ENCODE results near the gene NDST3.

NDST3 gene

GRCh38 chr4:118036336-118036735, 2.0 kb downstream of the NDST3 start:
- no peak overlapping the region for H3K4me3 Mint-ChIP-seq
- H3K27me3 Mint-ChIP-seq, result peaks cover 5% of the 10 kb centered on the region
- DNase-seq (ENCODE audit: low spot score in 2 of 2), result no peak
- no peaks in the 10 kb centered on the region for H3K4me1 Mint-ChIP-seq
- H3K36me3 Mint-ChIP-seq, result no peaks in the 10 kb centered on the region
- no peak for ATAC-seq (ENCODE audit: low read depth)
- H3K9me3 Mint-ChIP-seq, result peaks cover 2% of the 10 kb centered on the region
- no peak overlapping the region for H3K27ac Mint-ChIP-seq

GRCh38 chr4:118037955-118038354, 3.7 kb downstream of the NDST3 start:
- H3K36me3 Mint-ChIP-seq, result no peaks in the 10 kb centered on the region
- no peak overlapping the region for H3K4me3 Mint-ChIP-seq
- peaks cover 3% of the 10 kb centered on the region for H3K27me3 Mint-ChIP-seq
- H3K4me1 Mint-ChIP-seq, result no peaks in the 10 kb centered on the region
- H3K27ac Mint-ChIP-seq, result no peak overlapping the region
- no peak for DNase-seq (ENCODE audit: low spot score in 2 of 2)
- no peak for ATAC-seq (ENCODE audit: low read depth)
- peaks cover 2% of the 10 kb centered on the region for H3K9me3 Mint-ChIP-seq

DNA sequence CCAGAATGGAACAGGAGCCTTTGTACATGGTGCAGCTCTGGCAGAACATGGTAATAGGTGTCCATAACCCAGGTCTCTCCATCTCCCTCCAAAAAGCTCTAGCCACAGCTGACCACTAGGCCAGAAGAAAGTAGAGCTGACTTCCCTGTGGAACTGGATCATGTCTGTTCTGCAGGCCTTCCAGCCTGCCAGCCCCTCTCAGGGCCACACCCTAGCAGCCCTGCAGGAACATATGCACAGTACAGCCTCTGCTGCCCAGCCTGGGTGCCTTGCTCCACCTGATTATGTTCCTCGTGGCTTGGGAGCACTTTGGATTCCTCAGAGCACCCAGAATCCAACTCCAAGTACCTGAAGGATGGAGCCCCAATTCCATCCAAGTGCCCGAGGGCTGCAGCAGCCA, 12.0 kb downstream of the NDST3 start:
- Mint-ChIP-seq H3K27me3 (peaks cover 2% of the 10 kb centered on the region), H3K36me3 (no peaks in the 10 kb centered on the region), H3K4me3 (no peak overlapping the region), H3K9me3 (peaks cover 14% of the 10 kb centered on the region), H3K4me1 (no peaks in the 10 kb centered on the region), H3K27ac (no peak overlapping the region)
- no peak for DNase-seq (ENCODE audit: low spot score in 2 of 2)
- ATAC-seq (ENCODE audit: low read depth), result no peak

DNA sequence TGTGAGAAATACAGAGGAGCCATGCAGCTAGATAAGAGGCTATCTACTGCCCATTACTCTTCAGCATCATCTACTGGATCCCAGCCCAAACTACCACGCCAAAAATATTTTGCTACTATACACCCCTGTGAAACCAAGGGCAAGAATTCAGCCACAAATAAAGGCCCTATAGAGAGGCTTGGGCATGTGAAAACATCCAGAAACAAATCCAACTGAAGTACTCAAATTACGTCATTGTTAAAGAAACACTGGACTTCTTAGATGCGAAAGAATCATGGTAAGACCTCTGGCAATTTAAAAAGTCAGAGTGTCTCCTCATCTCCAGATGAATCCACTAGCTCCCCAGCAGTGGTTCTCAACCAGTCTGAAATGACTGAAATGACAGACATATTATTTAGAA, 12.8 kb downstream of the NDST3 start:
- Mint-ChIP-seq H3K4me1 (no peaks in the 10 kb centered on the region), H3K27ac (no peak overlapping the region), H3K4me3 (no peak overlapping the region), H3K27me3 (peaks cover 2% of the 10 kb centered on the region), H3K9me3 (peaks cover 14% of the 10 kb centered on the region), H3K36me3 (no peaks in the 10 kb centered on the region)
- ATAC-seq (ENCODE audit: low read depth) (no peak), DNase-seq (ENCODE audit: low spot score in 2 of 2) (no peak)

DNA sequence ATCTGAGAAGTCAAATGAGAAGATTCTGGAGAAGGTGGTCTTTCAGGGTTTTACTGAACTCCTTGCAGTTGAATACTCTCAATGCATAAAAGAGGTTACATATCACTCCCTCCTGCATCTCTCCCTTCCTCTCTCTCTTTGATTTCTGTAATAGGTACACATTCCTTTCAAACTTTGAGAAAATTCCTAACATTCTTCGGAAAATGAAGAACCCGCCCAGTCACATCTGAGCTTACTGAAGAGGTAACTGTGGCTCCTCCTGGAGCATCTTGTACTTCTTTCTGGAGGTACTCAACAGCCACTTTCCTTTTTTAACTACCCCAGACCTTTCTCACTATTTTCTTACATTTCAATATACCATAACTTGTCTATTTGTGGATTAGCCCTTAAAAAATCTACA, 24.7 kb downstream of the NDST3 start:
- ATAC-seq (ENCODE audit: low read depth), result no peak
- Mint-ChIP-seq H3K9me3 (no peaks in the 10 kb centered on the region), H3K4me1 (no peaks in the 10 kb centered on the region)

GRCh38 chr4:118059397-118059796, 25.1 kb downstream of the NDST3 start:
- Mint-ChIP-seq H3K27ac (no peak overlapping the region), H3K27me3 (no peaks in the 10 kb centered on the region), H3K9me3 (no peaks in the 10 kb centered on the region), H3K4me1 (no peaks in the 10 kb centered on the region), H3K4me3 (no peak overlapping the region), H3K36me3 (no peaks in the 10 kb centered on the region)
- ATAC-seq (ENCODE audit: low read depth) (no peak), DNase-seq (ENCODE audit: low spot score in 2 of 2) (no peak)

More for the DNA sequence above, 24.7 kb downstream of the NDST3 start:
- H3K27me3 Mint-ChIP-seq, result no peaks in the 10 kb centered on the region
- H3K4me3 Mint-ChIP-seq, result no peak overlapping the region
- DNase-seq (ENCODE audit: low spot score in 2 of 2), result no peak
- no peaks in the 10 kb centered on the region for H3K36me3 Mint-ChIP-seq
- no peak overlapping the region for H3K27ac Mint-ChIP-seq

DNA sequence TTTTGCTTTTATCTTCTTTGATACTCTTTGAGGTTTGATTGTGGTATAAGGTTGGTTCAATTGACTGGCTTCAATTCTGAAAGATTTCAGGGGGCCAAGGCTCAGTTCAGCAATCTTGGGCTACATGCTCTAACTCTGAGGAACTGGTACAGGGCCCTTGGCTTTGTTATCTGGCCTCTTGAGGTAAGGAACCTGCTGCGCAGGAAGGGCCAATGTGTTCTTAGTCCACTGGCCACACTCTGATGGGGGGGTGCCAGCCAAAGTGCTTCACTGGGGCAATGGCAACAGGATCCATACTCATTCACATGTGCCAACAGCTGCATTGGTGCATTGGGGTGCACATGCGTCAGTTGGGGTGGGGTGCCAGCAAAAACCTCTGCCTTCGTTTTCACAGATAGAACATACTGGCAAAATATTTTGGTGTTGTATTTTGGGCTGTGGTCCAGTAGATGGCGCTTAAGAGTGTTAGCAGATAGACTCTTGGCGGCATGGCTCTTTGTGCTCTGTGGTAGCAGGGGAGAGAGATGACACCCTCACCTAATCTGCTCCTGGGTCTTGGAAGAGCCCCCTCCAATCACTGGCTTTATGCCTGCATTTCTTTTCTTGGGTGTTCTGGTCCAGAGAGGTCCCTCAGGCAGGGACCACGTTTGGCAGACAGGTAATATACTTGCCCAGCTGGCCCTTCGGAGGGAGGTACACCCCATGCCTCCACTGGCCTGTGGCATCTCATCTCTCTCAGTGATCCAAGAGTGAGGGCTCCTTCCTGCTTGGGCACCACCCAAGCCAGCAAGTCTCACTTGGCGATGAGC, 42.9 kb downstream of the NDST3 start:
- ATAC-seq (ENCODE audit: low read depth), result no peak
- Mint-ChIP-seq H3K36me3 (no peaks in the 10 kb centered on the region), H3K4me3 (no peak overlapping the region), H3K27me3 (peaks cover 1% of the 10 kb centered on the region), H3K4me1 (no peaks in the 10 kb centered on the region), H3K9me3 (no peaks in the 10 kb centered on the region), H3K27ac (no peak overlapping the region)
- no peak for DNase-seq (ENCODE audit: low spot score in 2 of 2)

- H3K27me3 Mint-ChIP-seq, result peaks cover 1% of the 10 kb centered on the region
- H3K4me3 Mint-ChIP-seq, result no peak overlapping the region
- no peaks in the 10 kb centered on the region for H3K4me1 Mint-ChIP-seq
- H3K9me3 Mint-ChIP-seq, result peaks cover 2% of the 10 kb centered on the region
- ATAC-seq (ENCODE audit: low read depth), result no peak
- DNase-seq (ENCODE audit: low spot score in 2 of 2), result no peak
- H3K27ac Mint-ChIP-seq, result no peak overlapping the region
- no peaks in the 10 kb centered on the region for H3K36me3 Mint-ChIP-seq
Measured at GRCh38 chr4:118077767-118078105, 43.5 kb downstream of the NDST3 start.

GRCh38 chr4:118081434-118081833, 47.1 kb downstream of the NDST3 start:
- Mint-ChIP-seq H3K4me1 (no peaks in the 10 kb centered on the region), H3K27me3 (no peaks in the 10 kb centered on the region), H3K9me3 (peaks cover 3% of the 10 kb centered on the region), H3K36me3 (no peaks in the 10 kb centered on the region), H3K4me3 (no peak overlapping the region), H3K27ac (no peak overlapping the region)
- DNase-seq (ENCODE audit: low spot score in 2 of 2) (no peak), ATAC-seq (ENCODE audit: low read depth) (no peak)

DNA sequence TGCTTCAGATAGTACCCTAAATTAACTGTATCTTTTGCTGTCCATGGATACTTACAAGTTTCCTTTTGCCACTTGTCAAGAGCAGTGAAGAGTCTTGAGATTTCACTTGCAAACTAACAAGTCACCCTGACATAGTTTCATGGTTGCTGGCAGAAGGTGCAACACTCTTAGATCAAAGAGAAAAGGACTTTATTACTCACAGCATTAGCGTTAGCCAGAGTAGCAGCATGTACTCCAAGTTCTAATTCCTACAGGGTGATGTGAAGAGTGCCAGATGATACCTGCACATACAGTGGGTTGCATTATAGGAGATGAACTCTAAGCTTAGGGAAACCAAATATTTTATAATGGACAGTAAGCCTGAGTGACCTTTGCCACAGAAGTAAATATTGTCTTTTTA, 47.9 kb downstream of the NDST3 start:
- DNase-seq (ENCODE audit: low spot score in 2 of 2) (no peak), ATAC-seq (ENCODE audit: low read depth) (no peak)
- Mint-ChIP-seq H3K4me3 (no peak overlapping the region), H3K27ac (no peak overlapping the region), H3K4me1 (no peaks in the 10 kb centered on the region), H3K27me3 (no peaks in the 10 kb centered on the region), H3K9me3 (peaks cover 3% of the 10 kb centered on the region), H3K36me3 (no peaks in the 10 kb centered on the region)

DNA sequence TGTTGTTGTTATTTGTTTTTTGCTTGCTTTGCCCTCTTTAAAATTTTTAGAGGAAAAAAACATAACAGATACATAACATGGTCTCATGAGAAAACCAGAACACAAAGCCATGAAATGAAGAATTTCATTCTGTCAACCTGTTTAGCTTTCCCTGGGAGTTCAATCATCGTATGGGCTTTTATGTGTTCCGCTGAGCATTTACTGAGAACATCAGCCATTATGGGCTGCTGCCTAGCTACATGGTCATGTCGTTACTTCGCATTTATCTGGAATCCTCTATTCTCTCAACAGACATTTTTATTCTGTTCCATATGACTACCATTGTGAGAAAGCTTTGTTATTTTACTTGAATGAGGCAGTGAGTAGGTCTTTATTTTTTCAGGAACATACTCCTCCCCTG, 51.4 kb downstream of the NDST3 start:
- no peak overlapping the region for H3K27ac Mint-ChIP-seq
- ATAC-seq (ENCODE audit: low read depth) (no peak), DNase-seq (ENCODE audit: low spot score in 2 of 2) (no peak)
- H3K4me1 Mint-ChIP-seq, result no peaks in the 10 kb centered on the region
- H3K27me3 Mint-ChIP-seq, result no peaks in the 10 kb centered on the region
- no peak overlapping the region for H3K4me3 Mint-ChIP-seq
- H3K9me3 Mint-ChIP-seq, result peaks cover 3% of the 10 kb centered on the region
- no peaks in the 10 kb centered on the region for H3K36me3 Mint-ChIP-seq

- Mint-ChIP-seq H3K36me3 (no peaks in the 10 kb centered on the region), H3K27me3 (no peaks in the 10 kb centered on the region), H3K27ac (no peak overlapping the region), H3K9me3 (peaks cover 3% of the 10 kb centered on the region), H3K4me1 (no peaks in the 10 kb centered on the region), H3K4me3 (no peak overlapping the region)
- ATAC-seq (ENCODE audit: low read depth), result no peak
- DNase-seq (ENCODE audit: low spot score in 2 of 2), result no peak
Measured at GRCh38 chr4:118086344-118086743, 52.1 kb downstream of the NDST3 start.

DNA sequence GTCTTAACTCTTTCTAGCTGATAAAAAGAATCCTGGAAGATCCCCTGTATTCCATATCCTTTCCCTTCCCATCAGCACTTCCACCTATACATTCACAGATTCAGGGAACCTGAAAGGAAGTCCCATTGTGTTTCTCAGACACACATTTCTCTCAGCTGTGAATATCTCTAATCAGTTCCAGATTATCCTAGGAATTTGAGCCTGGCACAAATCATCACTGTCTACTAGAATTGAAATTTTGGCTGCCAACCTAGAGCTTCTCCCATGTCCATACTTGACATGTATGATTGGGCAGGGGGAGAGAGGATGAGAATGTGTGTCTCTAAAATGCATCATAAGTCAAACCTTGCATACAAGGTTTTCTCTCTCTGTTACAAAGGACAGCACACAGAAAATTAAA, 53.1 kb downstream of the NDST3 start:
- Mint-ChIP-seq H3K27me3 (no peaks in the 10 kb centered on the region), H3K36me3 (no peaks in the 10 kb centered on the region), H3K4me1 (no peaks in the 10 kb centered on the region), H3K9me3 (peaks cover 3% of the 10 kb centered on the region), H3K27ac (no peak overlapping the region), H3K4me3 (no peak overlapping the region)
- DNase-seq (ENCODE audit: low spot score in 2 of 2) (no peak), ATAC-seq (ENCODE audit: low read depth) (no peak)

DNA sequence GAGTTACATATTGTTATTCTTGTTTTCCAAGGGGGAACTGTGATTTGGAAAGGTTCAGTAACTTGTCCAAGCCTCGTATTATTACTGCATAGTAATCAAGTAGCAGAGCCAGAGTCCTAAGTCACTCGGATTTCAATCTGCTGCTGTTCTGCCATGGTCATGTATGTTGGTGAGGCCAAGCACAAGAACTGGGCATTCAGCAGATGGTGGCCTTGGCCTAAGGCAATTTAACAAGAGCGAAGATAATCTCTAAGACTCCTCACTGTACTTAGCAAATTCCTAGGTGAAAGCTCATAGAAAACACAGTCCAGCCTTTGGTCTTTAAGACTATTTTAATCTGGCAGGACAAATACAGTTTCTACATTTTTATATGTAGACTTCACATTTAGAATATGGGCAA, 64.8 kb downstream of the NDST3 start:
- H3K27me3 Mint-ChIP-seq, result no peaks in the 10 kb centered on the region
- no peaks in the 10 kb centered on the region for H3K4me1 Mint-ChIP-seq
- H3K36me3 Mint-ChIP-seq, result no peaks in the 10 kb centered on the region
- DNase-seq (ENCODE audit: low spot score in 2 of 2), result no peak
- no peak overlapping the region for H3K27ac Mint-ChIP-seq
- no peak overlapping the region for H3K4me3 Mint-ChIP-seq
- no peak for ATAC-seq (ENCODE audit: low read depth)
- peaks cover 3% of the 10 kb centered on the region for H3K9me3 Mint-ChIP-seq

GRCh38 chr4:118102195-118102594, 67.9 kb downstream of the NDST3 start:
- Mint-ChIP-seq H3K27me3 (no peaks in the 10 kb centered on the region), H3K9me3 (no peaks in the 10 kb centered on the region), H3K36me3 (no peaks in the 10 kb centered on the region), H3K27ac (no peak overlapping the region), H3K4me3 (no peak overlapping the region), H3K4me1 (no peaks in the 10 kb centered on the region)
- ATAC-seq (ENCODE audit: low read depth), result no peak
- no peak for DNase-seq (ENCODE audit: low spot score in 2 of 2)

Data from memory B cell (primary cell).